ENCODE results near the gene PTPRG. TPM values are rescaled to one million over a fixed set of nuclear protein-coding genes. Genes with fewer than 3 reads are reported as not detected.

Gene PTPRG
- polyA plus RNA-seq, 2 donors: 1.1 to 1.6 TPM

- 81 to 89% methylated on average over 1 of the region's 1 CpG for WGBS, 2 donors
- Histone ChIP-seq H3K9me3 (ENCODE audit: control insufficient read depth in 2 of 2, insufficient read depth in 1 of 2, low read depth in 1 of 2, low read length in 1 of 2) (no peaks in the 10 kb centered on the region), H3K4me3 (ENCODE audit: low read depth in 1 of 2, low read length in 2 of 2) (no peak overlapping the region), H3K36me3 (ENCODE audit: control insufficient read depth in 2 of 2, insufficient read depth in 2 of 2, low read length in 1 of 2) (peaks cover 0 to 2% of the 10 kb centered on the region in 2 donors), H3K27me3 (ENCODE audit: control insufficient read depth in 1 of 2, insufficient read depth in 2 of 2, low read length in 2 of 2) (no peaks in the 10 kb centered on the region), H3K27ac (ENCODE audit: low read depth in 2 of 2, low read length in 1 of 2) (no peak overlapping the region), H3K4me1 (ENCODE audit: control insufficient read depth in 2 of 2, insufficient read depth in 2 of 2, low read length in 1 of 2) (no peaks in the 10 kb centered on the region)
Measured at GRCh38 chr3:62281726-62282125, 720.4 kb downstream of the PTPRG start.

- H3K36me3 ChIP-seq (ENCODE audit: control insufficient read depth in 2 of 2, insufficient read depth in 2 of 2, low read length in 1 of 2): no peaks in the 10 kb centered on the region
- H3K4me1 ChIP-seq (ENCODE audit: control insufficient read depth in 2 of 2, insufficient read depth in 2 of 2, low read length in 1 of 2): no peaks in the 10 kb centered on the region
- H3K9me3 ChIP-seq (ENCODE audit: control insufficient read depth in 2 of 2, insufficient read depth in 1 of 2, low read depth in 1 of 2, low read length in 1 of 2): no peaks in the 10 kb centered on the region
- H3K27ac ChIP-seq (ENCODE audit: low read depth in 2 of 2, low read length in 1 of 2): no peak overlapping the region
- H3K4me3 ChIP-seq (ENCODE audit: low read depth in 1 of 2, low read length in 2 of 2): no peak overlapping the region
- no peaks in the 10 kb centered on the region for H3K27me3 ChIP-seq (ENCODE audit: control insufficient read depth in 1 of 2, insufficient read depth in 2 of 2, low read length in 2 of 2)
- 73 to 84% methylated on average over 2 of the region's 2 CpGs for WGBS, 2 donors
Measured at GRCh38 chr3:62284442-62284841, 723.1 kb downstream of the PTPRG start.

GRCh38 chr3:62287392-62287927 lies 726.1 kb downstream of the PTPRG start:
- H3K27ac ChIP-seq (ENCODE audit: low read depth in 2 of 2, low read length in 1 of 2): no peak overlapping the region
- WGBS, 2 donors: 83 to 87% methylated on average over 4 of the region's 4 CpGs
- H3K36me3 ChIP-seq (ENCODE audit: control insufficient read depth in 2 of 2, insufficient read depth in 2 of 2, low read length in 1 of 2): peaks cover 0 to under 1% of the 10 kb centered on the region in 2 donors
- no peak overlapping the region for H3K4me3 ChIP-seq (ENCODE audit: low read depth in 1 of 2, low read length in 2 of 2)
- no peaks in the 10 kb centered on the region for H3K9me3 ChIP-seq (ENCODE audit: control insufficient read depth in 2 of 2, insufficient read depth in 1 of 2, low read depth in 1 of 2, low read length in 1 of 2)
- H3K4me1 ChIP-seq (ENCODE audit: control insufficient read depth in 2 of 2, insufficient read depth in 2 of 2, low read length in 1 of 2): no peaks in the 10 kb centered on the region
- H3K27me3 ChIP-seq (ENCODE audit: control insufficient read depth in 1 of 2, insufficient read depth in 2 of 2, low read length in 2 of 2): no peaks in the 10 kb centered on the region

GRCh38 chr3:62289922-62290321 lies 728.6 kb downstream of the PTPRG start:
- WGBS, 2 donors: 89 to 92% methylated on average over 2 of the region's 2 CpGs
- H3K27me3 ChIP-seq (ENCODE audit: control insufficient read depth in 1 of 2, insufficient read depth in 2 of 2, low read length in 2 of 2): no peaks in the 10 kb centered on the region
- no peak overlapping the region for H3K4me3 ChIP-seq (ENCODE audit: low read depth in 1 of 2, low read length in 2 of 2)
- no peaks in the 10 kb centered on the region for H3K9me3 ChIP-seq (ENCODE audit: control insufficient read depth in 2 of 2, insufficient read depth in 1 of 2, low read depth in 1 of 2, low read length in 1 of 2)
- H3K27ac ChIP-seq (ENCODE audit: low read depth in 2 of 2, low read length in 1 of 2): no peak overlapping the region
- H3K36me3 ChIP-seq (ENCODE audit: control insufficient read depth in 2 of 2, insufficient read depth in 2 of 2, low read length in 1 of 2): peaks cover 0 to 2% of the 10 kb centered on the region in 2 donors
- no peaks in the 10 kb centered on the region for H3K4me1 ChIP-seq (ENCODE audit: control insufficient read depth in 2 of 2, insufficient read depth in 2 of 2, low read length in 1 of 2)

- Histone ChIP-seq H3K27ac (ENCODE audit: low read depth in 2 of 2, low read length in 1 of 2) (no peak overlapping the region), H3K27me3 (ENCODE audit: control insufficient read depth in 1 of 2, insufficient read depth in 2 of 2, low read length in 2 of 2) (no peaks in the 10 kb centered on the region), H3K4me3 (ENCODE audit: low read depth in 1 of 2, low read length in 2 of 2) (no peak overlapping the region), H3K36me3 (ENCODE audit: control insufficient read depth in 2 of 2, insufficient read depth in 2 of 2, low read length in 1 of 2) (peaks cover 0 to 2% of the 10 kb centered on the region in 2 donors), H3K4me1 (ENCODE audit: control insufficient read depth in 2 of 2, insufficient read depth in 2 of 2, low read length in 1 of 2) (no peaks in the 10 kb centered on the region), H3K9me3 (ENCODE audit: control insufficient read depth in 2 of 2, insufficient read depth in 1 of 2, low read depth in 1 of 2, low read length in 1 of 2) (no peaks in the 10 kb centered on the region)
- WGBS, 2 donors: 90 to 91% methylated on average over 2 of the region's 2 CpGs
Measured at GRCh38 chr3:62293051-62293780, 731.8 kb downstream of the PTPRG start.

- Histone ChIP-seq H3K4me1 (ENCODE audit: control insufficient read depth in 2 of 2, insufficient read depth in 2 of 2, low read length in 1 of 2) (no peaks in the 10 kb centered on the region), H3K4me3 (ENCODE audit: low read depth in 1 of 2, low read length in 2 of 2) (no peak overlapping the region), H3K36me3 (ENCODE audit: control insufficient read depth in 2 of 2, insufficient read depth in 2 of 2, low read length in 1 of 2) (peaks cover 0 to 2% of the 10 kb centered on the region in 2 donors), H3K9me3 (ENCODE audit: control insufficient read depth in 2 of 2, insufficient read depth in 1 of 2, low read depth in 1 of 2, low read length in 1 of 2) (no peaks in the 10 kb centered on the region), H3K27ac (ENCODE audit: low read depth in 2 of 2, low read length in 1 of 2) (no peak overlapping the region), H3K27me3 (ENCODE audit: control insufficient read depth in 1 of 2, insufficient read depth in 2 of 2, low read length in 2 of 2) (no peaks in the 10 kb centered on the region)
- 85 to 86% methylated on average over 2 of the region's 2 CpGs for WGBS, 2 donors
Measured at GRCh38 chr3:62295571-62295970, 734.2 kb downstream of the PTPRG start.

- Histone ChIP-seq H3K4me1 (ENCODE audit: control insufficient read depth in 2 of 2, insufficient read depth in 2 of 2, low read length in 1 of 2) (no peaks in the 10 kb centered on the region), H3K4me3 (ENCODE audit: low read depth in 1 of 2, low read length in 2 of 2) (no peak overlapping the region), H3K9me3 (ENCODE audit: control insufficient read depth in 2 of 2, insufficient read depth in 1 of 2, low read depth in 1 of 2, low read length in 1 of 2) (no peaks in the 10 kb centered on the region), H3K27me3 (ENCODE audit: control insufficient read depth in 1 of 2, insufficient read depth in 2 of 2, low read length in 2 of 2) (no peaks in the 10 kb centered on the region), H3K36me3 (ENCODE audit: control insufficient read depth in 2 of 2, insufficient read depth in 2 of 2, low read length in 1 of 2) (no peaks in the 10 kb centered on the region), H3K27ac (ENCODE audit: low read depth in 2 of 2, low read length in 1 of 2) (no peak overlapping the region)
- 82 to 89% methylated on average over 3 of the region's 3 CpGs for WGBS, 2 donors
Measured at GRCh38 chr3:62300617-62301016, 739.2 kb downstream of the PTPRG start.

GRCh38 chr3:62312201-62312600 lies 750.8 kb downstream of the PTPRG start:
- no peak overlapping the region for H3K27ac ChIP-seq (ENCODE audit: low read depth in 2 of 2, low read length in 1 of 2)
- H3K9me3 ChIP-seq (ENCODE audit: control insufficient read depth in 2 of 2, insufficient read depth in 1 of 2, low read depth in 1 of 2, low read length in 1 of 2): no peaks in the 10 kb centered on the region
- no peak overlapping the region for H3K4me3 ChIP-seq (ENCODE audit: low read depth in 1 of 2, low read length in 2 of 2)
- H3K36me3 ChIP-seq (ENCODE audit: control insufficient read depth in 2 of 2, insufficient read depth in 2 of 2, low read length in 1 of 2): no peaks in the 10 kb centered on the region
- no peaks in the 10 kb centered on the region for H3K4me1 ChIP-seq (ENCODE audit: control insufficient read depth in 2 of 2, insufficient read depth in 2 of 2, low read length in 1 of 2)
- 45 to 55% methylated on average over 1 of the region's 1 CpG for WGBS, 2 donors
- H3K27me3 ChIP-seq (ENCODE audit: control insufficient read depth in 1 of 2, insufficient read depth in 2 of 2, low read length in 2 of 2): no peaks in the 10 kb centered on the region

- peaks cover 0 to 2% of the 10 kb centered on the region in 2 donors for H3K4me1 ChIP-seq (ENCODE audit: control insufficient read depth in 2 of 2, insufficient read depth in 2 of 2, low read length in 1 of 2)
- no peaks in the 10 kb centered on the region for H3K36me3 ChIP-seq (ENCODE audit: control insufficient read depth in 2 of 2, insufficient read depth in 2 of 2, low read length in 1 of 2)
- H3K27me3 ChIP-seq (ENCODE audit: control insufficient read depth in 1 of 2, insufficient read depth in 2 of 2, low read length in 2 of 2): no peaks in the 10 kb centered on the region
- H3K27ac ChIP-seq (ENCODE audit: low read depth in 2 of 2, low read length in 1 of 2): no peak overlapping the region
- 76 to 81% methylated on average over 1 of the region's 1 CpG for WGBS, 2 donors
- no peak overlapping the region for H3K4me3 ChIP-seq (ENCODE audit: low read depth in 1 of 2, low read length in 2 of 2)
- H3K9me3 ChIP-seq (ENCODE audit: control insufficient read depth in 2 of 2, insufficient read depth in 1 of 2, low read depth in 1 of 2, low read length in 1 of 2): no peaks in the 10 kb centered on the region
Measured at GRCh38 chr3:62316525-62316924, 755.2 kb downstream of the PTPRG start.

- Histone ChIP-seq H3K27me3 (ENCODE audit: control insufficient read depth in 1 of 2, insufficient read depth in 2 of 2, low read length in 2 of 2) (no peaks in the 10 kb centered on the region), H3K4me3 (ENCODE audit: low read depth in 1 of 2, low read length in 2 of 2) (peak overlapping the region; percentile 66 to 72), H3K4me1 (ENCODE audit: control insufficient read depth in 2 of 2, insufficient read depth in 2 of 2, low read length in 1 of 2) (peaks cover 0 to 2% of the 10 kb centered on the region in 2 donors), H3K36me3 (ENCODE audit: control insufficient read depth in 2 of 2, insufficient read depth in 2 of 2, low read length in 1 of 2) (peaks cover 0 to 2% of the 10 kb centered on the region in 2 donors), H3K9me3 (ENCODE audit: control insufficient read depth in 2 of 2, insufficient read depth in 1 of 2, low read depth in 1 of 2, low read length in 1 of 2) (no peaks in the 10 kb centered on the region), H3K27ac (ENCODE audit: low read depth in 2 of 2, low read length in 1 of 2) (peak overlapping the region in 1 of 2 donors; percentile 55)
- 42 to 44% methylated on average over 12 of the region's 12 CpGs for WGBS, 2 donors
Measured at GRCh38 chr3:62318365-62318751, 757.0 kb downstream of the PTPRG start.
